Measurements from ENCODE around the gene SLC35F3. TPM values are rescaled to one million over a fixed set of nuclear protein-coding genes. Genes with fewer than 3 reads are reported as not detected.

Gene SLC35F3
- total RNA-seq, 4 donors from 2014 or later, result 0.36 to 1.4 (median 0.54) TPM

DNA sequence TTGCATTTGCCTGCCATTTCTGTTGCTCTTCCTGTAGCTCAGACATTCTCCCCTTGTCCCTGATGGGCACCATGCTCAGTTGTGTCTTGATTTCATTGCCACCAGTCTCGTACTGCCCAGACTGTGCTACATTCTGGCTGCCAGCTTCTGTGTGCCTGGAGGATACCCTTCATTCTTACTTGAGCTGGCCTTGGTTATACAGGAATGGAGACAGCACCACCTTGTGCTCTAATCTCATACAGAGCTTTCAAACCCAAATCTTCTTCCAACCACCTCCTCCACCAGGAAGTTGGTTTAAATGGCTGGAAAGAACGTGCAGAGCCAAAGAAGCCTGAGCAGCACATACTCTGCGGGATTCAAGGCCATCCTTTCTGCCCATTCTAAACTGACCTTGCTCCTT lies 165.3 kb downstream of the SLC35F3 start:
- Histone ChIP-seq H3K27ac (no peak overlapping the region), H3K9me3 (no peaks in the 10 kb centered on the region), H3K27me3 (peaks cover 2% of the 10 kb centered on the region), H3K4me3 (no peak overlapping the region), H3K36me3 (no peaks in the 10 kb centered on the region), H3K4me1 (no peaks in the 10 kb centered on the region)
- TF ChIP-seq, protein P1, sequence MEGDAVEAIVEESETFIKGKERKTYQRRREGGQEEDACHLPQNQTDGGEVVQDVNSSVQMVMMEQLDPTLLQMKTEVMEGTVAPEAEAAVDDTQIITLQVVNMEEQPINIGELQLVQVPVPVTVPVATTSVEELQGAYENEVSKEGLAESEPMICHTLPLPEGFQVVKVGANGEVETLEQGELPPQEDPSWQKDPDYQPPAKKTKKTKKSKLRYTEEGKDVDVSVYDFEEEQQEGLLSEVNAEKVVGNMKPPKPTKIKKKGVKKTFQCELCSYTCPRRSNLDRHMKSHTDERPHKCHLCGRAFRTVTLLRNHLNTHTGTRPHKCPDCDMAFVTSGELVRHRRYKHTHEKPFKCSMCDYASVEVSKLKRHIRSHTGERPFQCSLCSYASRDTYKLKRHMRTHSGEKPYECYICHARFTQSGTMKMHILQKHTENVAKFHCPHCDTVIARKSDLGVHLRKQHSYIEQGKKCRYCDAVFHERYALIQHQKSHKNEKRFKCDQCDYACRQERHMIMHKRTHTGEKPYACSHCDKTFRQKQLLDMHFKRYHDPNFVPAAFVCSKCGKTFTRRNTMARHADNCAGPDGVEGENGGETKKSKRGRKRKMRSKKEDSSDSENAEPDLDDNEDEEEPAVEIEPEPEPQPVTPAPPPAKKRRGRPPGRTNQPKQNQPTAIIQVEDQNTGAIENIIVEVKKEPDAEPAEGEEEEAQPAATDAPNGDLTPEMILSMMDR (IDR thresholded peaks at IDR 0.05), result no peak
- TF ChIP-seq EP300 (IDR thresholded peaks at IDR 0.05), result no peak
- TF ChIP-seq POLR2A (IDR thresholded peaks at IDR 0.05), result no peak
- no peak for TF ChIP-seq POLR2AphosphoS5 (IDR thresholded peaks at IDR 0.05)
- 53% methylated on average over 3 of the region's 3 CpGs for WGBS
- no peak for DNase-seq (ENCODE audit: low spot score in 2 of 2)

DNA sequence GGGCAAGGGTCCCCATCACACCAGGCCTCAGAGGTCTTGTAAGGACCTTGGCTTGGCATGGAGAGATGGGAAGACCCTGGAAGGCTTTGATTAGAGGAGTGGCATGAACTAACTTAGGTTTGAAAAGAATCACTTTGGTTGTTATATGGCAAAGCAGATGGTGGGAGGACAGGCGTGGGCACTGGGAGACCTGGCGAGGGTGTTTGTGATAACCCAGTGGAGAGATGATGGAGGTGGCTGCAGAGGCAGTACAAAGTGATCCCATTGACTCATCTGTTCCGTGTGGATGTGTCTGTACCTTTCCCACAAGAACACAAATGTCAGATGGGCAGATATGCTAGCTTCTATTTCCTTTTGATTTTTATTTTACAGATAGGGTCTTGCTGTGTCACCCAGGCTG lies 168.3 kb downstream of the SLC35F3 start:
- 92% methylated on average over 3 of the region's 3 CpGs for WGBS
- DNase-seq (ENCODE audit: low spot score in 2 of 2), result no peak
- no peaks in the 10 kb centered on the region for H3K4me1 ChIP-seq
- no peaks in the 10 kb centered on the region for H3K9me3 ChIP-seq
- no peaks in the 10 kb centered on the region for H3K27me3 ChIP-seq
- H3K36me3 ChIP-seq, result no peaks in the 10 kb centered on the region
- no peak overlapping the region for H3K4me3 ChIP-seq
- TF ChIP-seq, protein P1 (IDR thresholded peaks at IDR 0.05), result no peak
- H3K27ac ChIP-seq, result no peak overlapping the region

DNA sequence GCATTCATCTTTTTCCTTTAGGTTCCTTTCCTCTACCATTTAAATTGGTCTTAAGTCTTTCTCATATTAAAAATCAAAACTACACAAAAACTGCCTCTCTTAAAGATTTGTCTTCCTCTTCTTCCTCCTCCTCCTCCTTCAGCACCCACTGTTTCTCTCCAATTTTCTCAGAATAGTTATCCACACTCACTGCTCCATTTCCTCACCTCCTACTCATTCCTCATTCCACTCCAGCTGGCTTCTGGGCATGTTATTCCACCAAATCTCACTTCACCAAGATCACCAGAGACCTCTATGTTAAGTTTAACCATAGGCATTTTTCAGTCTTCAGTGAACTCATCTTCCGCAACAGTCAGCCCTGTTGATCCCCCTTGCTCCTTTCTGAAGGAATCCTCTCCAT lies 173.7 kb downstream of the SLC35F3 start:
- Histone ChIP-seq H3K27ac (no peak overlapping the region), H3K9me3 (no peaks in the 10 kb centered on the region), H3K27me3 (no peaks in the 10 kb centered on the region), H3K4me3 (no peak overlapping the region), H3K4me1 (no peaks in the 10 kb centered on the region), H3K36me3 (no peaks in the 10 kb centered on the region)
- no peak for DNase-seq (ENCODE audit: low spot score in 2 of 2)
- WGBS, result 100% methylated on average over 1 of the region's 1 CpG
- TF ChIP-seq EP300 (IDR thresholded peaks at IDR 0.05) (no peak), POLR2A (IDR thresholded peaks at IDR 0.05) (no peak), POLR2AphosphoS5 (IDR thresholded peaks at IDR 0.05) (no peak)
- TF ChIP-seq, protein P1 (IDR thresholded peaks at IDR 0.05), result no peak

DNA sequence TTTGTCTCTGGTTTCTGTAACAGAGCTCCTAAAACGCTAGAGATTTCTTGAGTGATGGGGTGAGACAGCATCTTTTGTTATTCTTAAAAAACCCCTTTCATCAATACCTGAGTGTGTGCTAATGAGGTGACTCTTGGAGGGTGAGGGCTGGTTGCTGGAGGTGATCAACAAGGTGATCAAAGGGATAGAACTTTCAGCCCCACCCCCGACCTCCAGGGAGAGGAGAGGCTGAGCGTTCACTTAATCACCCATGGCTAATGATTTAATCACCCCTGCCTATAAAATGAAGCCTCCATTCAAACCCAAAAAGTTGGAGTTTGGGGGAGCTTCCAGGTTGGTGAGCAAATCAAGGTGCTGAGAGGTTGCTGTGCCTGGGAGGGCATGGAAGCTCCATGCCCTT lies 175.4 kb downstream of the SLC35F3 start:
- DNase-seq (ENCODE audit: low spot score in 2 of 2), result no peak
- H3K9me3 ChIP-seq, result no peaks in the 10 kb centered on the region
- no peak overlapping the region for H3K27ac ChIP-seq
- no peak overlapping the region for H3K4me3 ChIP-seq
- TF ChIP-seq EP300 (IDR thresholded peaks at IDR 0.05), result no peak
- TF ChIP-seq POLR2AphosphoS5 (IDR thresholded peaks at IDR 0.05), result no peak
- no peak for TF ChIP-seq POLR2A (IDR thresholded peaks at IDR 0.05)
- TF ChIP-seq, protein P1 (IDR thresholded peaks at IDR 0.05), result no peak
- 19% methylated on average over 3 of the region's 3 CpGs for WGBS
- no peaks in the 10 kb centered on the region for H3K27me3 ChIP-seq
- H3K36me3 ChIP-seq, result no peaks in the 10 kb centered on the region
- H3K4me1 ChIP-seq, result no peaks in the 10 kb centered on the region

DNA sequence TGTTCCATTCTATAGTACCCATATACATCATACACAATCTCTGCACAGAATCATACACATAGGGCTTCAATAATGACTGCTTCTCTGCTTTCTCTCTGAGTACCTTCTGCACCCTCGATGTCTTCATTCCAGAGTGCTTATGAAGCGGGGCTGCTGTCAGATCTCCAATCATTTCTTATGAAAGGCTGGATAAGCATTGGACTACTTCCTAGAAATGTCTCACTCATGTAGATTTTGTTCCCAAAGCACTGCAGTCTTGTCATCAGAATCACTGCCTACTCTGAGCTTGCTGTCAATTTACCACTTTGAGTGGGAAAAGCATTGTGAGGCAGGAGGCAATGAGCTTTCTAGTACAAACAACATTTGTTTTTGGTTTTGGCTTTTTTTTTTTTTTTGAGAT lies 179.0 kb downstream of the SLC35F3 start:
- H3K4me3 ChIP-seq, result no peak overlapping the region
- 69% methylated on average over 2 of the region's 2 CpGs for whole genome bisulfite sequencing

More for the DNA sequence above, 179.0 kb downstream of the SLC35F3 start:
- DNase-seq (ENCODE audit: low spot score in 2 of 2), result no peak
- H3K27me3 ChIP-seq, result peaks cover 6% of the 10 kb centered on the region
- no peaks in the 10 kb centered on the region for H3K4me1 ChIP-seq
- no peak overlapping the region for H3K27ac ChIP-seq
- TF ChIP-seq POLR2A (IDR thresholded peaks at IDR 0.05) (no peak), EP300 (IDR thresholded peaks at IDR 0.05) (no peak), POLR2AphosphoS5 (IDR thresholded peaks at IDR 0.05) (no peak)
- TF ChIP-seq, protein P1 (IDR thresholded peaks at IDR 0.05), result no peak
- no peaks in the 10 kb centered on the region for H3K36me3 ChIP-seq
- no peaks in the 10 kb centered on the region for H3K9me3 ChIP-seq

All from suprapubic skin (tissue), 4 donors.